ENCODE data around the gene PIP5KL1. TPM values are rescaled to one million over a fixed set of nuclear protein-coding genes. Genes with fewer than 3 reads are reported as not detected.

The PIP5KL1 gene
- total RNA-seq, 6 donors from 2014 or later, result 4.1 to 38.8 (median 10.0) TPM

GRCh38 chr9:127929625-127929979 is 975 bp downstream of the PIP5KL1 start:
- no peak overlapping the region for H3K27ac ChIP-seq
- H3K9me3 ChIP-seq, result no peaks in the 10 kb centered on the region
- peaks cover 0 to 12% (median 5%) of the 10 kb centered on the region in 4 donors for H3K27me3 ChIP-seq
- TF ChIP-seq EP300 (IDR thresholded peaks at IDR 0.05), result no peak
- TF ChIP-seq POLR2AphosphoS5 (IDR thresholded peaks at IDR 0.05), result no peak
- TF ChIP-seq CTCF (IDR thresholded peaks at IDR 0.05), result no peak
- TF ChIP-seq POLR2A (IDR thresholded peaks at IDR 0.05), result no peak
- peaks cover 32 to 46% (median 35%) of the 10 kb centered on the region in 4 donors for H3K4me1 ChIP-seq
- H3K4me3 ChIP-seq, result no peak overlapping the region
- 80 to 95% methylated on average over 3 to 10 of the region's 10 CpGs for WGBS, 2 donors
- peaks cover 0 to under 1% (median 0%) of the 10 kb centered on the region in 4 donors for H3K36me3 ChIP-seq
- ATAC-seq (ENCODE audit: low FRiP score in 2 of 2) (no peak), DNase-seq (peak in 1 of 2 donors; percentile 59)

GRCh38 chr9:127928676-127929624 is 1.6 kb downstream of the PIP5KL1 start:
- Histone ChIP-seq H3K36me3 (no peaks in the 10 kb centered on the region), H3K4me1 (peaks cover 32 to 44% (median 35%) of the 10 kb centered on the region in 4 donors), H3K27ac (no peak overlapping the region), H3K9me3 (no peaks in the 10 kb centered on the region), H3K27me3 (peaks cover 0 to 12% (median 5%) of the 10 kb centered on the region in 4 donors), H3K4me3 (no peak overlapping the region)
- TF ChIP-seq POLR2A (IDR thresholded peaks at IDR 0.05) (no peak), POLR2AphosphoS5 (IDR thresholded peaks at IDR 0.05) (no peak)
- ATAC-seq (ENCODE audit: low FRiP score in 2 of 2) (no peak), DNase-seq (no peak)
- 76 to 77% methylated on average over 7 to 11 of the region's 11 CpGs for WGBS, 2 donors

- H3K4me3 ChIP-seq, result peak overlapping the region in 3 of 4 donors; percentile 40 to 49 (median 42)
- H3K36me3 ChIP-seq, result no peaks in the 10 kb centered on the region
- peaks cover 0 to 12% (median 5%) of the 10 kb centered on the region in 4 donors for H3K27me3 ChIP-seq
- TF ChIP-seq CTCF (IDR thresholded peaks at IDR 0.05), result no peak
- no peak for TF ChIP-seq EP300 (IDR thresholded peaks at IDR 0.05)
- no peak for TF ChIP-seq POLR2A (IDR thresholded peaks at IDR 0.05)
- no peak for TF ChIP-seq POLR2AphosphoS5 (IDR thresholded peaks at IDR 0.05)
- peak; percentile 46 to 89 for DNase-seq
- H3K27ac ChIP-seq, result peak overlapping the region in 1 of 4 donors; percentile 52
- H3K9me3 ChIP-seq, result no peaks in the 10 kb centered on the region
- ATAC-seq (ENCODE audit: low FRiP score in 2 of 2), result peak in 1 of 2 donors; percentile 14
- WGBS, 2 donors, result 17 to 33% methylated on average over 5 to 24 of the region's 24 CpGs
- H3K4me1 ChIP-seq, result peaks cover 32 to 44% (median 35%) of the 10 kb centered on the region in 4 donors
These were observed 2.4 kb downstream of the PIP5KL1 start for GRCh38 chr9:127927988-127928675.

- H3K36me3 ChIP-seq, result no peaks in the 10 kb centered on the region
- H3K27me3 ChIP-seq, result peaks cover 0 to 12% (median 5%) of the 10 kb centered on the region in 4 donors
- WGBS, 2 donors, result 3 to 7% methylated on average over 23 to 43 of the region's 56 CpGs
- H3K27ac ChIP-seq, result peak overlapping the region in 1 of 4 donors; percentile 52
- DNase-seq, result peak; percentile 75 to 88
- no peaks in the 10 kb centered on the region for H3K9me3 ChIP-seq
- peak in 1 of 2 donors; percentile 20 for ATAC-seq (ENCODE audit: low FRiP score in 2 of 2)
- H3K4me3 ChIP-seq, result peak overlapping the region in 3 of 4 donors; percentile 40 to 49 (median 42)
- peaks cover 32 to 44% (median 35%) of the 10 kb centered on the region in 4 donors for H3K4me1 ChIP-seq
- TF ChIP-seq POLR2A (IDR thresholded peaks at IDR 0.05) (no peak), POLR2AphosphoS5 (IDR thresholded peaks at IDR 0.05) (no peak), CTCF (IDR thresholded peaks at IDR 0.05) (no peak), EP300 (IDR thresholded peaks at IDR 0.05) (no peak)
These were observed 3.2 kb downstream of the PIP5KL1 start for GRCh38 chr9:127927201-127927987.
